Panc1 (cell line): ENCODE data around the gene CLMN. TPM values are rescaled to one million over a fixed set of nuclear protein-coding genes. Genes with fewer than 3 reads are reported as not detected.
A peak's percentile ranks its signal among the peaks of the same experiment; 100 is the strongest.

Source experiments
- ATAC-seq: fragments of 200-7000 bp; cut with Tn5 transposase; 2 replicates; pipeline ENCODE4 v1.9.1; 2020; ENCODE audit warnings: mild to moderate bottlenecking, moderate library complexity
- BruUV-seq: library from RNA; stranded (reverse); fragments of 400-500 nt; replicated peaks from 2 replicates; lab custom pipeline; 2021; lab: Mats Ljungman, UMichigan
- CTCF ChIA-PET: fragments of 300-600 bp; sonication (Branson Sonifier 250); formaldehyde crosslinking; loops from one replicate; lab custom pipeline; 2022; ENCODE audit warnings: antibody characterized with exemption; lab: Charles Lee
- POLR2A ChIA-PET: fragments of 300-600 bp; sonication (Branson Sonifier 250); formaldehyde crosslinking; loops from one replicate; lab custom pipeline; 2022; ENCODE audit warnings: antibody characterized with exemption; lab: Charles Lee
- DNase-seq: peaks from one replicate; pipeline ENCODE4 v3.0.0-alpha.2; 2010; ENCODE audit warnings: low read depth, low spot score
- H3K27ac ChIP-seq: 2 replicates; pipeline ENCODE4 v1.5.1; 2011; ENCODE audit warnings: mild to moderate bottlenecking, low read length, inconsistent platforms
- H3K27me3 ChIP-seq: fragments of 200-500 bp; sonication (Bioruptor generic); 2 replicates; pipeline ENCODE4 v1.6.0; 2014; ENCODE audit warnings: low read length, inconsistent platforms; ENCODE audit not compliant: control insufficient read depth, insufficient read depth
- H3K36me3 ChIP-seq: fragments of 200-500 bp; sonication (Bioruptor generic); 2 replicates; pipeline ENCODE4 v1.5.1; 2014; ENCODE audit warnings: inconsistent platforms, mild to moderate bottlenecking, low read length, moderate library complexity; ENCODE audit not compliant: control insufficient read depth, insufficient read depth
- H3K4me1 ChIP-seq: 2 replicates; pipeline ENCODE4 v1.5.1; 2011; ENCODE audit warnings: inconsistent platforms, mild to moderate bottlenecking, low read length, moderate library complexity; ENCODE audit not compliant: control insufficient read depth, insufficient read depth
- H3K4me3 ChIP-seq, 2 experiments: 2 replicates each; pipeline ENCODE4 v1.5.1; 2011 to 2012; ENCODE audit warnings: low read depth in 2 of 2, low read length in 2 of 2, mild to moderate bottlenecking in 2 of 2, inconsistent platforms in 1 of 2, moderate library complexity in 1 of 2
- H3K9me3 ChIP-seq: fragments of 200-500 bp; sonication (Bioruptor generic); 2 replicates; pipeline ENCODE4 v1.5.1; 2014; ENCODE audit warnings: low read depth, mild to moderate bottlenecking, inconsistent platforms, low read length, moderate library complexity; ENCODE audit not compliant: control insufficient read depth, insufficient read depth
- CTCF ChIP-seq: fragments of 450-650 bp; IDR thresholded peaks from 2 replicates; pipeline ENCODE4 v1.5.1; 2017; ENCODE audit warnings: mild to moderate bottlenecking
- POLR2AphosphoS5 ChIP-seq: IDR thresholded peaks from 2 replicates; pipeline ENCODE4 v1.6.1; 2012; ENCODE audit warnings: mild to moderate bottlenecking, low read depth, low read length, moderate library complexity
- REST ChIP-seq, 2 experiments: IDR thresholded peaks; 2 replicates each; pipeline ENCODE4 v1.6.1; 2011 to 2012; ENCODE audit warnings: low read depth in 2 of 2, control low read depth in 1 of 2, low read length in 1 of 2, mild to moderate bottlenecking in 1 of 2, moderate library complexity in 1 of 2; ENCODE audit not compliant: insufficient read depth in 1 of 2
- SIN3A ChIP-seq: IDR thresholded peaks from 2 replicates; pipeline ENCODE4 v1.6.1; 2012; ENCODE audit warnings: low read depth, mild to moderate bottlenecking, low read length, moderate library complexity, borderline replicate concordance; ENCODE audit not compliant: insufficient read depth
- TCF7L2 ChIP-seq: IDR thresholded peaks from 2 replicates; pipeline ENCODE4 v1.6.1; 2011; ENCODE audit warnings: mild to moderate bottlenecking, low read depth, low read length, inconsistent platforms
- in situ Hi-C: cut with HindIII; loops from 2 replicates; pipeline ENCODE4 v1.10.0; 2016; ENCODE audit warnings: low sequenced_read_pairs, low pct_unique_long_range_greater_than_20kb
- intact Hi-C: fragments of 100-400 bp; cut with micrococcal nuclease; formaldehyde crosslinking; loops from one replicate; pipeline ENCODE4 v1.10.0; 2022; ENCODE audit not compliant: unreplicated experiment
- total RNA-seq: library from RNA; stranded (reverse); gene quantifications from one replicate; pipeline ENCODE4 v1.2.1, GENCODE V29; 2021; ENCODE audit not compliant: unreplicated experiment

Gene CLMN
- total RNA-seq, 1 experiment from 2014 or later = 34.9 TPM

- no peak for TF ChIP-seq TCF7L2
- no peak for TF ChIP-seq REST (IDR thresholded peaks at IDR 0.05; ENCODE audit: insufficient read depth in 1 of 2, low read depth in 2 of 2, low read length in 1 of 2)
- no peak for TF ChIP-seq SIN3A
- TF ChIP-seq POLR2AphosphoS5 = no peak
- TF ChIP-seq CTCF = no peak
- Histone ChIP-seq H3K36me3 (no peaks in the 10 kb centered on the region), H3K4me3 (no peak overlapping the region), H3K27ac (peak overlapping the region; percentile 34; the same call in 1 of the 2 replicates), H3K4me1 (peaks cover 6% of the 10 kb centered on the region; the same call in 1 of the 2 replicates), H3K27me3 (no peaks in the 10 kb centered on the region), H3K9me3 (no peaks in the 10 kb centered on the region)
- ATAC-seq (no peak), DNase-seq (no peak)
- in situ Hi-C loops (no loop called here), intact Hi-C loops (no loop called here)
- CTCF ChIA-PET = no interaction called here
- POLR2A ChIA-PET = no interaction called here
- BruUV-seq = no TSS peak
These were observed 50.2 kb downstream of the CLMN start for GRCh38 chr14:95269493-95269892.

DNA sequence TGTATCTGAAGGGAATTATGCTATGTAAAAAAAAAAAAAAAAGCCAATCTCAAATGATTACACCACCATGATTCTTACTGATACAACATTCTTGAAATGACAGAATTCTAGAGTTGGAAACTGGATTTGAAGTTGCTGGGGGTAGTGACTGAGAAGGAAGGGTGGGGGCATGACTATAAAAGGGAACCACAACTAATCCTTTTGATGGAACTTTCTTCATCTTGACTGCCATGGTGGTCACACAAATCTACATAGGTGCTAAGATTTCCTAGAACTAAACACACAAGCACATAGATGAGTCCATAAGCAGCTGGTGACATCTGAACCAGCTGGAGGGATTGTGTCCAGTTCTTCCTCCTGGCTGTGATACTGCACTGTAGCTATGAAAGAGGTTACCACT lies 51.4 kb downstream of the CLMN start:
- Histone ChIP-seq H3K27ac (no peak overlapping the region), H3K4me1 (peaks cover 12% of the 10 kb centered on the region; the same call in 1 of the 2 replicates), H3K36me3 (no peaks in the 10 kb centered on the region), H3K9me3 (no peaks in the 10 kb centered on the region), H3K27me3 (no peaks in the 10 kb centered on the region), H3K4me3 (no peak overlapping the region)
- ChIA-PET CTCF (no interaction called here), POLR2A (no interaction called here)
- no TSS peak for BruUV-seq
- intact Hi-C loops (no loop called here), in situ Hi-C loops (no loop called here)
- DNase-seq (no peak), ATAC-seq (no peak)
- TF ChIP-seq POLR2AphosphoS5 (no peak), SIN3A (no peak), REST (IDR thresholded peaks at IDR 0.05; ENCODE audit: insufficient read depth in 1 of 2, low read depth in 2 of 2, low read length in 1 of 2) (no peak), CTCF (no peak), TCF7L2 (no peak)
